DMS153 (cell line): Measurements from ENCODE around the gene OSGIN1.
A peak's percentile ranks its signal among the peaks of the same experiment; 100 is the strongest.

Source experiments
- DNase-seq: peaks from one replicate; lab custom pipeline; 2025; lab: John Stamatoyannopoulos, UW

The OSGIN1 gene

GRCh38 chr16:83971165-83972130, 18.4 kb downstream of the OSGIN1 start:
- DNase-seq = no peak

DNA sequence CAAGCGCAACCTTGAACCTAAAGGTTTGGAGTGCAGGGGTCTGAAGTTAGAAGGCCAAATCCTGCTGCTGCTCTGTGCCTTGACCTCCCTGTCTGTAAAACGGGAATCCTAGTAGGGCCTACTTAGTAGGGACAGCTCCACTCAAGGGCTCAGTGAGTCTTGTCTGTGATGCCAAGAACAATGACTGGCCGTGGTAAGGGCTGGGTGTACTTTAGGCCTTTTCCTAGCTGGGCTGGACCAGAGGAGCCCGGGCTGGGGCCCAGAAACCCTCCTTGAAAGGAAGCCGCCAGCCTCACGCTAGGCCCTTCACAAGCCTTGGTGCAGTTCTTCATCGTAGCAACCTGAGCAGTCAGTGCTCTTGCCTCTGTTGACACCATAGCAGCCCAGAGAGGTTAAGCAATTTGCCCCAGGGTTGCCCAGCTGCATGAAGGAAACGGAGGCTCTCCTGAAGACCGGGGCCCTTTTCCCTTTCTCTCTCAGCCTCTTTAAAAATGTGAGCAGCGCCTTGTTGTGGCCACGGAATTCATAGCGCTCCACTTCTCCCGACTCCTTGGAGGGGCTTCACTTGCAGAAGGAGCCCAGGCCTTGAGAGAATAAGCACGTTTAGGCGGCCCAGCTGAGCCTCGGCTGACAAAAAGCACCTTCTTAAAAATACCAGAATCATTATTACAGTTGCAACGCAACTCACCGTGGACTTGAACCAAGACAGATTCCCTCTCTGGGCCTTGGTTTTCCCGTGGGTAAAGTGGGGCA, 19.4 kb downstream of the OSGIN1 start:
- DNase-seq = no peak

DNA sequence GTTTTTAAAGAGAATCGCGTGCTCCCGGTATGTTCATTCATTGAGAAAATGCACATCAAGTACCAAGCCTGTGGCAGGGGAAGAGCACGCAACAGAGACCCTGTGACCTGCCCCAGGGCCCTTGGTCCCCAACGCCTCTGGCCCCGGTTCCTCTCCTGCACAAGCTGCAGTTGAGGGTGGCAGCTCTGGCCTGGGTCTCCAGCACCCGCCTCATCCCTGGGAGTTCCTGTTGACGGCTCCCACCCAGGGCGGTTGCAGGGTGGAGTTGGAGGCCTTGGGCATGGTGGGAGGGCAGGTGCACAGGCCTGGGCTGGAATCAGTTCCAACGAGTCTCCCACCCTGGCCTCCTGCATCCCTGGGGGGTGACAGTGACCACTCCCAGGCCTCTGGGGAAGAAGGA, 20.0 kb downstream of the OSGIN1 start:
- no peak for DNase-seq

- DNase-seq = no peak
Observed at GRCh38 chr16:83973581-83974385, 20.7 kb downstream of the OSGIN1 start.

DNA sequence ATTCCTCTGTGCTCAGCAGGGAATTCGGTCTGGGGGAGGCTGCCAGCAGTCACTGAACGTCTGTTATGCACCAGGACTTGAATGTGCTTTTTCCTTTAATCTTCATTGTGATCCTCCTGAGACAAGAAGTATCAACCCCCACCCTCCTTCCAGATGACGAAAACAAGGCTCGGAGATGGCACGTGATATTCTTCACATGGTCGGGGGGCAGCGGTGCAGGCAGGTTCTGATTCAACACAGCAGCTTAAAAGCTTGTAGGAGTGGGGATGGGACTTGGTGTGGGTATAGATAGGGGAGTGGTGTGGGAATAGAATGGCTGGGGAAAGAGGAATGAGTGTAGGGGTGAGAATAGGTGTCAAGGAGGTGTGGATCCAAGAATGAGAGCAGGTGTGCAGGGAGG, 21.4 kb downstream of the OSGIN1 start:
- no peak for DNase-seq

DNA sequence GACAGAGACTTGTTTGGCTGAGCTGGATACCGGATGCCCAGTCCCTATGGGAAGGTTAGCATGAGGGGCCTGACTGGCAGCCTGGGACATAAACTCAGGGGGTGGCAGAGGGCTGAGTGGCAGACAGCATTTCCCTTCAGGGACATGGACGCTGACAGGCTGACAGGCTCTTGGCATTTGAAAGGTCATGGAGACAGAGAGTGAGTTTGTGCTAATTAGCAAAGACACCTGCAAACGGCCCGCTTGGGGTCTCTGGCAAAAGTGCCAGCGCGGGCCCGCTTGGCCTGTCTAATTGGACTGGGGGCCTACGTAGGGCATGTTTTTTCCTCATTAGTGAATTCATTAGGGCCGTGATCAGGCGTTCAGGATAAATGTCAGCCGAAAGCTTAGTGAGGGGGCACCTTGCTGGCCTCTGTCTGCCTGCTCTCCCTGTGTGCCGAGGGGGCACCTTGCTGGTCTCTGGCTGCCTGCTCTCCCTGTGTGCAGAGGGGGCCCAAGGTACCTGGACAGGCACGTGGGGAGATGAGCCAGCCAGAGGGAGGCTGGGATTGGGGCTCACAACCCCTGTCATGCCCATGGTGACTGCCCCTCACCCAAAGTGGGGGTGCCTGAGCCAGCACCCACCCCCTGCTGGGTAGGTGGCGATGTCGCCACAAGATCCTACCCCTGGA, 22.7 kb downstream of the OSGIN1 start:
- no peak for DNase-seq

- DNase-seq = no peak
Observed at GRCh38 chr16:83977056-83977815, 24.2 kb downstream of the OSGIN1 start.

GRCh38 chr16:83978401-83978904, 25.4 kb downstream of the OSGIN1 start:
- no peak for DNase-seq

DNA sequence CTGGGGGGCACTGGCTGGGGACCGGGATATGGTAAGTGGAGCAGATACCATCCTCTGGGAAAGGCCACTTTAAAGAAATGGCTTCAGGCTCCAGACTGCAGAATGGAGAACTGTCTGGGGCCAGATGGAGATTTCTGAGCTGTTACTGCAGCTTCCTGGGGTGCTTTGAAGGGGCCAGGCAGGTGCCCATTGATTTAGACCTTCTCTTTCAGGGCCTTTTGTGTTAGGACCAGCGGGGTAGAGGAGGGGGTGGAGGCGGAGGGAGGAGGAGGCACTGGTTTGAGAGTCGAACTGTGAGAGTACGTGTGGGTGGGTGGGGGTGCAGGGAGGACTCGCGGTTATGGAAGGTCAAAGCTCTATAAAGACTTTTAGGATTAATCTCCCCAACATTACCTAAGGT, 26.4 kb downstream of the OSGIN1 start:
- DNase-seq = no peak

DNA sequence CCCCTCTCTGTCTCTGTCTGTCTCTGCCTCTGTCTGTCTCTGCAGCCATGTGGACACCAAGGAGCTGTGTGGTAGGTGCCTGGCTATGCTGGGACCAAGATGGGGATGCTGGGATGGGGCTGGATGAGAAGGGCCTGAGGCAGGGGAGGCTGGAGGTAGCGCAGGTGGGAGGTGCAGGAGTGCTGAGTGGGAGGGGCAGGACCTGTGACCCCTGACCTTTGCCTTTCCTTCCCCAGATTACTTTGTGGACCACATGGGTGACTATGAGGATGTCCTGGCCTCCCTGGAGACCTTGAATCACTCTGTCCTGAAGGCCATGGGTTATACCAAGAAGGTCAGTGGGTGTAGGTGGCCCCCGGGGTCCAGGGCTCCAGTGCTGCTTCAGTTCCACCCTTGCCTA, 27.8 kb downstream of the OSGIN1 start:
- no peak for DNase-seq

GRCh38 chr16:83981799-83982198, 28.8 kb downstream of the OSGIN1 start:
- DNase-seq = no peak

- no peak for DNase-seq
Observed at GRCh38 chr16:83983491-83983890, 30.5 kb downstream of the OSGIN1 start.

DNA sequence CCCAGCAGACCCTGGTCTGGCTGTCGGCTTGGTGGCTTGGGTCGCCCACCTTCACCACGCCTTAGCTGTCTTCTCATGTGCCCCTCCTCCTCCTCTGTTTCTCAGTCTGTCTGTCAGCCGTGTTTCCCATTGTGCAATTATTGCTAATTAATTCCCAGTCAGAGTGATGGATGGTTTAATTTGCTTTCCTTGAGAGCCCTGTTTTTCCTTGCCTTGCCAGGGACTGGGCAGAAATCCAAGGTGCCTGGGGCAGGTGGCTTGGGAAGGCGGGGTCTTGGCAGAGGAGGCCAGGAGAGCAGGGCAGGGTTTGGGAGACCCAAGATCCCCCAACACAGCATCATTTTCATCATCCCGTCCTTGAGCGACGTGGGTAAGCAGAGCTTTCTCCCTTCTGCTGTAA, 36.3 kb downstream of the OSGIN1 start:
- no peak for DNase-seq

DNA sequence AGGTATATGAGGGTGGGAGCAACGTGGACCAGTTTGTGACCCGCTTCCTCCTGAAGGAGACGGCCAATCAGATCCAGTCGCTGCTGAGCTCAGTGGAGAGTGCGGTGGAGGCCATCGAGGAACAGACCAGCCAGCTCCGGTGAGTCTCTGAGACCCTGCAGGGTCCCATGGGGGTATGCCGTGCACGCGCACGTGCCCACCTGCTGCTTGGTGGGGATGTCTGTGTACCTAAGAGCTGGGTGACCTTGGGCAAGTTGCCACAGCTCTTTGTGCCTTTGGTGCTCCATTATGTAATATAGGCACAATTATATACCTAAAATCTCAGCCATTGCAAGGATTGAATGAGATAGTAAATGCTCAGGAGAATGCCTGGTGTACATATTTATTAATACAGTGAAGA, 37.5 kb downstream of the OSGIN1 start:
- DNase-seq = no peak

DNA sequence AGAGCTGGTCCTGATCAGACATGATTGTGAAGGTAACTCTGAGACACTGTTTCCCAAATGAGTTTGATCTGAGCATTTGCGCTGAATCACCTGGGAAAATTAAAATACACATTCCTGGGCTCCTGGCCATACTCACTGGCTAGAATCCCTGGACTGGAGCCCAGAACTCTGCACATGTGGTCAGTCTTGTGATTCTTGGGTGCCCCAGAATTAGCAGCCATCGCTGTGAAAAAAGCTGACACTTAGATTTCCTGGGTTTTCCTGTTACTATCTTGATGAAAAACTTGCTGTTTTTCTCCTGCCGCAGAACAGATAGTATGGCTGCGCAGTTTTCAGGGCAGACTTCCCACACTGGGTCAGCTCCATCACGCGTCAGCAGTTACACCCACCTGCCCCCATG, 39.6 kb downstream of the OSGIN1 start:
- no peak for DNase-seq

DNA sequence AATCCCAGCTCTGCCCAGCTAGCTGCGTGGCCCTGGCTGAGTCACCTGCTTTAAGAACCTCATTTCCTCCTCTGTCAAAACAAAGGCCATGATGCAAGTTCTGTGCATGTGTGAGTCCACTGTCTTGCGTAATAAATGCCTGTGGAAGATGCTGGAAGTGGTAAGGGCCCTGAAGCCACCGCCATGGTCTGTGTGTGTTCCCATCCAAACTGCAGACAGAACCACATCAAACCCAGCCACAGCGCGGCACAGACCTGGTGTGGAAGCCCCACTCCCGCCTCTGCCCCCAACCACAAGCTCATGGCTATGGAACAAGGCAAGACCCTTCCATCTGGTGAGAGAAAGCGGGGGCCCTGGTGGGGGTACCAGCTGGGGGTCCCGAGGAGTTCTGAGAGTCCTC, 41.0 kb downstream of the OSGIN1 start:
- DNase-seq = no peak

- DNase-seq = no peak
Observed at GRCh38 chr16:83994703-83995102, 41.7 kb downstream of the OSGIN1 start.

DNA sequence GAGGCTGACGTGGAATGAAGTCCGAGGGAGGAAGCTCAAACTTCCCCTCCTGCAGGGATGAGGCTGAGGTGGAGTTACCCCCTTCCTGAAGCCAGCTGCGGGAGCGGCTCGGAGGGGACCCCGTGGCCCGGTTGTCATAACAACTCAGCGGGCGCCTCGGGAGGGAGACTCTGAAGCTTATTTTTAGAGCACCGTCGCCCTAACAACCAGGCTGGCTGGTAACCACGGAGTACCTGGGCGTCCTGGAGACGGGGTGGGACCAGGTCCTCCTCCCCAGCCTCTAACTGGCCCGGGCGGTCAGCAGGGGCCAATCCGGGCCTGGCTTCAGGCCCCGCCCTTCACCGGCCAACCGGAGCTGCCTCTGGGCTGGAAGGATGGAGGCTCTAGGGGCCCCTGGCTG, 42.7 kb downstream of the OSGIN1 start:
- DNase-seq = peak; percentile 75

DNA sequence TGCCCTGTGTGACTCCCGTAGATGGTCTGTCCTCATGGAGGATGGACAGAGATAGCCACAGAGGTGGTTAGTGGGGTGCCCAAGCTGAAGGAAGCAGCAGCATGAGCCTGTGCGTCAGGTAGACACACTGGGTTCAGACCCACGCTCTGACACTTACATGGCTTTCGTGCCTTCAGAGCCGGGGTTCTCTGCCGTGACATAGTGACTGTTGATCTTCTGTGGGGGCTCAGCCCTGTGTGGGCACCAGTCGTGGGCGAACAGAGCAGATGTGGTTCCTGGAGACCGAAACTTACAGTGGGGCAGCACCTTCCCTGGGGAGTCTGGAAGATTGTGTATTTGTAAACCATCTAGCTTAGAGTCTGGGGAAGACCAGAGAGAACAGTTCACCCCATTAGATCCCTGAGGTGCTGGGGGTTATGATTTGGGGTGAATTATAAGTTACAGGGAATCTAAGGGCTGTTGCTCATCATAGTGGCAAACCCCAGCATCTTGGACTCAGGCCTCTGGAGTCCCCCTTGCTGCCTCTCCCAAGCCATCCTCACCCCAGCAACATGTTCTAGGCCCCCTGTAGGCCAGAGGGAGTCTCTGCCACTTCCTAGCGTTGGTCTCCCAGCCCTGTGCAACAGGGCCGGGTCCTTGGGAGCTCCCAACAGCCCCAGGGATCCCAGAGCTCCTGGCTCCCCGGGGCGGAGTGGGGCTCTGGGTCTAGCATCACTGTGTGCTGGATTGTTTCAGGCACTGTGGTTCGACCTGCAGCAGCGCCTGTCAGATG, 43.6 kb downstream of the OSGIN1 start:
- DNase-seq = no peak

- no peak for DNase-seq
Observed at GRCh38 chr16:83998091-83998490, 45.1 kb downstream of the OSGIN1 start.
